K562 (cell line): ENCODE results near the gene MYMK. TPM values are rescaled to one million over a fixed set of nuclear protein-coding genes. Genes with fewer than 3 reads are reported as not detected.

Experiments
- BRCA1 ChIP-seq, 2 experiments: fragments of 450-650 bp in 1 of 2; sonication (generic) in 1 of 2; formaldehyde crosslinking in 1 of 2; IDR thresholded peaks; 2 replicates each; pipeline versions ENCODE4 v1.5.0 to v1.6.1; 2017 to 2020; ENCODE audit warnings: mild to moderate bottlenecking in 1 of 2, missing genetic modification reagents in 1 of 2
- DDX20 ChIP-seq: fragments of 450-650 bp; IDR thresholded peaks from 2 replicates; pipeline ENCODE4 v1.6.1; 2016; ENCODE audit warnings: missing genetic modification characterization, low read depth, mild to moderate bottlenecking, missing compliant biosample characterization, moderate library complexity
- DIDO1 ChIP-seq: fragments of 450-650 bp; IDR thresholded peaks from 2 replicates; pipeline ENCODE4 v1.6.1; 2016; ENCODE audit warnings: low read depth, missing biosample characterization, missing genetic modification characterization
- DNMT1 ChIP-seq: fragments of 450-650 bp; IDR thresholded peaks from 2 replicates; pipeline ENCODE4 v1.6.1; 2016; ENCODE audit warnings: antibody characterized with exemption, mild to moderate bottlenecking
- EHMT2 ChIP-seq: fragments of 450-650 bp; IDR thresholded peaks from 2 replicates; pipeline ENCODE4 v1.6.1; 2018; ENCODE audit warnings: antibody characterized with exemption
- HBP1 ChIP-seq: fragments of 450-650 bp; formaldehyde crosslinking; IDR thresholded peaks from 2 replicates; pipeline ENCODE4 v1.4.0; 2022; ENCODE audit warnings: missing genetic modification characterization
- HLTF ChIP-seq: fragments of 450-650 bp; IDR thresholded peaks from 2 replicates; pipeline ENCODE4 v1.6.1; 2016
- NFATC3 ChIP-seq: fragments of 450-650 bp; IDR thresholded peaks from 2 replicates; pipeline ENCODE4 v1.6.1; 2017; ENCODE audit warnings: mild to moderate bottlenecking
- NFE2 ChIP-seq: IDR thresholded peaks from 2 replicates; pipeline ENCODE4 v1.6.1; 2014; ENCODE audit warnings: antibody characterized with exemption, low read depth
- REST ChIP-seq, 2 experiments: fragments of 450-650 bp; formaldehyde crosslinking in 1 of 2; IDR thresholded peaks; 2 replicates each; pipeline versions ENCODE4 v1.4.0 to v1.6.1; 2014 to 2020; ENCODE audit warnings: mild to moderate bottlenecking in 2 of 2, borderline replicate concordance in 1 of 2, low read depth in 1 of 2
- TOE1 ChIP-seq, 2 experiments: fragments of 450-650 bp in 1 of 2; sonication (generic) in 1 of 2; formaldehyde crosslinking in 1 of 2; IDR thresholded peaks; 2 replicates each; pipeline versions ENCODE4 v1.7.1 to v1.8.0; 2016 to 2022; ENCODE audit warnings: borderline replicate concordance in 2 of 2, mild to moderate bottlenecking in 2 of 2, antibody characterized with exemption in 1 of 2, inconsistent platforms in 1 of 2, low read depth in 1 of 2, missing genetic modification reagents in 1 of 2, moderate library complexity in 1 of 2
- ZBTB26 ChIP-seq: fragments of 450-650 bp; formaldehyde crosslinking; IDR thresholded peaks from 2 replicates; pipeline ENCODE4 v1.4.0; 2022; ENCODE audit warnings: missing genetic modification characterization
- ZC3H8 ChIP-seq: fragments of 450-650 bp; IDR thresholded peaks from 2 replicates; pipeline ENCODE4 v1.6.1; 2017
- ZNF511 ChIP-seq: sonication (generic); formaldehyde crosslinking; IDR thresholded peaks from 2 replicates; pipeline ENCODE4 v1.8.0; 2022; ENCODE audit warnings: mild to moderate bottlenecking, missing genetic modification reagents
- polyA plus RNA-seq, 8 experiments: library from polyadenylated mRNA; depleted of rRNA in 4 of 8; stranded (reverse) in 5 of 8; unstranded in 3 of 8; fragments of >200 nt; fragmentation: Nextera tagmentation in 2 of 8; fragmentation: Illumina TruSeq in 1 of 8; extraction: Ambion mirVana in 2 of 8; extraction: Trizol in 1 of 8; gene quantifications; 2 replicates each; pipeline versions ENCODE4 v1.2.1 to v1.2.3, GENCODE V29; 2011 to 2014; ENCODE audit warnings: inconsistent platforms in 1 of 8, missing spikeins in 1 of 8
- total RNA-seq, 7 experiments: library from RNA; depleted of rRNA in 6 of 7; stranded (reverse); fragments of >200 nt in 6 of 7; fragmentation: Illumina TruSeq in 2 of 7; extraction: Trizol in 2 of 7; gene quantifications; 2 replicates each; pipeline versions ENCODE4 v1.2.1 to v1.2.3, GENCODE V29; 2011 to 2021; ENCODE audit warnings: low replicate concordance in 1 of 7

The MYMK gene
- total and polyA plus RNA-seq, 9 of the 15 experiments (the other 6 are each of a cell fraction or from before 2014, with no cell fraction given): not detected

GRCh38 chr9:133532937-133533668, 8.3 kb upstream of the MYMK start (continued):
- TF ChIP-seq ZC3H8 (no peak), DNMT1 (no peak), REST (IDR thresholded peaks at IDR 0.05; ENCODE audit: borderline replicate concordance) (peak; percentile 85), REST (CRISPR knock-in tag; IDR thresholded peaks at IDR 0.05; ENCODE audit: low read depth) (no peak), TOE1 (IDR thresholded peaks at IDR 0.05; ENCODE audit: borderline replicate concordance) (peak; percentile 73), TOE1 (CRISPR knock-in tag; IDR thresholded peaks at IDR 0.05; ENCODE audit: borderline replicate concordance, low read depth) (no peak), ZNF511 (CRISPR knock-in tag) (no peak), ZBTB26 (CRISPR knock-in tag) (0 out of 2 replicates have a peak, but pooled peaks have one; percentile 45), DDX20 (tag) (no peak), NFE2 (peak; percentile 9; the same call in 1 of the 2 replicates), HLTF (0 out of 2 replicates have a peak, but pooled peaks have one; percentile 52), BRCA1 (IDR thresholded peaks at IDR 0.05) (no peak), BRCA1 (CRISPR knock-in tag; IDR thresholded peaks at IDR 0.05) (no peak), NFATC3 (no peak), EHMT2 (peak; percentile 56), HBP1 (CRISPR knock-in tag) (peak; percentile 77; the same call in 1 of the 2 replicates), DIDO1 (tag) (peak; percentile 63; the same call in 1 of the 2 replicates)
